ENCODE data around the gene MSRB2. TPM values are rescaled to one million over a fixed set of nuclear protein-coding genes. Genes with fewer than 3 reads are reported as not detected.
A peak's percentile ranks its signal among the peaks of the same experiment; 100 is the strongest.

MSRB2 gene
- total RNA-seq (10 to 100 TPM in 1 of 6 donors, 1 to 10 TPM in 5; 2.4 to 12.4 (median 4.7) TPM), polyA plus RNA-seq (10 to 100 TPM; 12.3 to 14.3 TPM)

DNA sequence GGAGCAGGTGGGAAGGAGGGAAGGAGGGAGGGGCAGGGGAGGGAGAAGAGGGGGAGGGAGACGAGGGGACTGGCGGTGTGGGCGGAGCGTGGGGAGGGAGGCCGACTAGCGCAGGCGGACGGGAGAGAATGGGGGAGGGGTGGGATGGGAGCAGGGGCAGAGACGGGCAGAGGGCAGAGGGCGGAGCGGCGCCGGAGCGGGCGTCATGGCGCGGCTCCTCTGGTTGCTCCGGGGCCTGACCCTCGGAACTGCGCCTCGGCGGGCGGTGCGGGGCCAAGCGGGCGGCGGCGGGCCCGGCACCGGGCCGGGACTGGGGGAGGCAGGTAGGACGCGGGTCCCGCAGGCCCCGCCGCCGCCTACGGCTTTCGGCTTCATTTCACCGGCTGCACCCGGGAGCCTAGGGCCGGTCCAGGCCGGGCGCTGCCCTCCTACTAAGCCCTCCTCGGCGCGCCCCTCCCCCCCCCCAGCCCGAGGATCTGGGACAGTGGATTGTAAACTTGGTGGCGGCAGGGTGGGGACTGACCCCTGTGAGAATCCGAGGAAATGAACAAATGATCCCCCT is at the start of gene MSRB2:
Gene MSRB2 (plus strand): TSS at position 176 of the 562 bp plus-strand sequence. CDS start 30 bp downstream, at position 206.
- intact Hi-C loops (cut with DNase I), result no loop called here
- TF ChIP-seq CTCF (IDR thresholded peaks at IDR 0.05), result no peak
- 0 to 1% methylated on average over 22 to 50 of the region's 50 CpGs for WGBS, 2 donors
- DNase-seq, result peak; percentile 81 to 94 (median 89)
- peak; percentile 85 to 91 (median 90) for ATAC-seq
- no peak for FAIRE-seq
- Histone ChIP-seq H3K36me3 (no peaks in the 10 kb centered on the region), H3K27ac (peak within 1 kb of the TSS; percentile 61 to 90 (median 84)), H3K27me3 (no peaks in the 10 kb centered on the region), H3K4me3 (peak within 1 kb of the TSS; percentile 38 to 68 (median 60)), H3K4me1 (peaks cover 0 to 8% (median 8%) of the 10 kb centered on the region in 3 donors), H3K9me3 (no peaks in the 10 kb centered on the region)

- WGBS, 2 donors, result 17 to 39% methylated on average over 4 of the region's 4 CpGs
- no peaks in the 10 kb centered on the region for H3K27me3 ChIP-seq
- H3K4me3 ChIP-seq, result no peak overlapping the region
- ATAC-seq, result peak in 2 of 4 donors; percentile 26 to 34
- peaks cover 0 to 7% (median 0%) of the 10 kb centered on the region in 3 donors for H3K4me1 ChIP-seq
- no peak for FAIRE-seq
- intact Hi-C loops (cut with DNase I), result no loop called here
- no peak for TF ChIP-seq CTCF (IDR thresholded peaks at IDR 0.05)
- H3K9me3 ChIP-seq, result no peaks in the 10 kb centered on the region
- H3K27ac ChIP-seq, result no peak overlapping the region
- no peaks in the 10 kb centered on the region for H3K36me3 ChIP-seq
- no peak for DNase-seq
Measured at GRCh38 chr10:23046027-23046426, 49.4 kb upstream of the MSRB2 start.

DNA sequence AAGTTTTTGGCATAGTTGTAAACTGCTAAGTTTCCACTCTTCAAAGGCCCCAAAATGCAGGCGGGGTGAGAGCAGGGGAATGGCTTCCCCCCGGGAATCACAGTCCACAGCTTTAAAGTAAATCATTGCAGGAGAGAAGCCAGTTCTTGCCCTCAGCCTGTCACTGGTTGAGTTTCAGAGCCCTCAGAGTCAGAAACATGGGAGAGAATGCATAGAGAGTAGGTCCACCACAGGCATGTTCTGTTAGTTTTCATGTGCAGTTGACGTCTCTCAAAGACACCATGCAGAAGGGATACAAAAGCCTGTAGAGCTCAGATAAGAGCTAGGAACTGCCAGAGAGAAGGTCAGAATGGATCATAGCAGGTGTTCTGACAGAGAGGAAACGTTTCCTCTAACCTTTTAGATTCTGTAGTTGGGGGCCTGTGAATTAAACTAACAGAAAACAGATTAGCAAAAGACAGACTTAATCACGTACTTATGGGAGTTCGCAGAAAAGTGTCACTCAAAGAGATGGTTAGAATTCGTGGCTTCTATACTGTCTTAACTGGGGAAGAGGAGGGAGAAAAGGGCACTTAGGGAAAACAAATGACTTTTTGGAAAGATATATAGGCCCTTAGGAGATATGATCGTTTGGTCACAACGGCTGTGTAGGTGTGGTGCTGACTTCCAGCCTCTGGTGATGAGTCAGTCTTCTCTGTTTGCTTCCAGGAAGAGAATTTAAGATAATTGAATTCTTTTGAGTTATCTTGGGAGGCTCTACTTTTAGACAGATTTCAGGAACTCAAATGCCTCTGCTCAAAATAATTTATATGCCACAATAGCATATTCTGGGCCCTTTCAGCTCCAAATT is 48.0 kb upstream of the MSRB2 start:
- no peak for ATAC-seq
- Histone ChIP-seq H3K9me3 (no peaks in the 10 kb centered on the region), H3K27ac (no peak overlapping the region), H3K36me3 (no peaks in the 10 kb centered on the region), H3K4me1 (peaks cover 0 to 7% (median 0%) of the 10 kb centered on the region in 3 donors), H3K27me3 (no peaks in the 10 kb centered on the region), H3K4me3 (no peak overlapping the region)
- intact Hi-C loops (cut with DNase I), result no loop called here
- no peak for DNase-seq
- FAIRE-seq, result no peak
- no peak for TF ChIP-seq CTCF (IDR thresholded peaks at IDR 0.05)
- 71 to 73% methylated on average over 9 of the region's 9 CpGs for WGBS, 2 donors

GRCh38 chr10:23048191-23048590 is 47.2 kb upstream of the MSRB2 start:
- Histone ChIP-seq H3K27me3 (no peaks in the 10 kb centered on the region), H3K9me3 (no peaks in the 10 kb centered on the region), H3K4me1 (peaks cover 0 to 7% (median 0%) of the 10 kb centered on the region in 3 donors), H3K36me3 (no peaks in the 10 kb centered on the region), H3K4me3 (no peak overlapping the region), H3K27ac (no peak overlapping the region)
- ATAC-seq (no peak), DNase-seq (no peak), FAIRE-seq (no peak)
- WGBS, 2 donors, result 96 to 98% methylated on average over 4 of the region's 4 CpGs
- TF ChIP-seq CTCF (IDR thresholded peaks at IDR 0.05), result no peak
- intact Hi-C loops (cut with DNase I), result no loop called here

Measured in pancreas (tissue), 10 donors.